AG04450 (cell line): Measurements from ENCODE around the gene SPATA25. TPM values are rescaled to one million over a fixed set of nuclear protein-coding genes. Genes with fewer than 3 reads are reported as not detected.

Experiments used
- CTCF ChIA-PET: fragments of 300-600, 350-600 bp; formaldehyde crosslinking; extraction: SDS; loops from one replicate; lab custom pipeline; 2022; ENCODE audit warnings: antibody characterized with exemption, inconsistent platforms; lab: Charles Lee
- POLR2A ChIA-PET: fragments of 350-600 bp; formaldehyde crosslinking; extraction: SDS; loops from one replicate; lab custom pipeline; 2021; ENCODE audit warnings: antibody characterized with exemption, inconsistent platforms; lab: Yijun Ruan, JAX
- DNase-seq: peaks from one replicate; pipeline ENCODE4 v3.0.0-alpha.2; 2011; ENCODE audit warnings: low read depth, low spot score
- H3K27ac ChIP-seq: one replicate; pipeline ENCODE4 v1.5.1; 2012; ENCODE audit warnings: low read depth, low read length, control low read depth
- H3K27me3 ChIP-seq: one replicate; pipeline ENCODE4 v1.6.0; 2012; ENCODE audit warnings: low read length; ENCODE audit not compliant: control insufficient read depth, insufficient read depth
- H3K4me3 ChIP-seq: 2 replicates; pipeline ENCODE4 v1.5.1; 2011; ENCODE audit warnings: mild to moderate bottlenecking, low read depth, low read length, control low read depth
- H3K9me3 ChIP-seq: 2 replicates; pipeline ENCODE4 v1.5.1; 2012; ENCODE audit warnings: low read length; ENCODE audit not compliant: control insufficient read depth, insufficient read depth
- CTCF ChIP-seq: IDR thresholded peaks from 2 replicates; pipeline ENCODE4 v1.5.1; 2011; ENCODE audit warnings: low read depth, low read length, control low read depth, inconsistent platforms
- polyA plus RNA-seq: library from polyadenylated mRNA; depleted of rRNA; stranded (reverse); fragments of >200 nt; gene quantifications from 2 replicates; pipeline ENCODE4 v1.2.3, GENCODE V29; 2011

Gene SPATA25
- polyA plus RNA-seq, 1 experiment: 0.50 TPM

GRCh38 chr20:45886590-45887345 lies 654 bp downstream of the SPATA25 start:
- Histone ChIP-seq H3K4me3 (no peak overlapping the region), H3K27ac (no peak overlapping the region), H3K9me3 (no peaks in the 10 kb centered on the region; the same call in 1 of the 2 replicates), H3K27me3 (no peaks in the 10 kb centered on the region)
- DNase-seq: no peak
- CTCF ChIA-PET: no interaction called here
- TF ChIP-seq CTCF: no peak
- POLR2A ChIA-PET: no interaction called here

DNA sequence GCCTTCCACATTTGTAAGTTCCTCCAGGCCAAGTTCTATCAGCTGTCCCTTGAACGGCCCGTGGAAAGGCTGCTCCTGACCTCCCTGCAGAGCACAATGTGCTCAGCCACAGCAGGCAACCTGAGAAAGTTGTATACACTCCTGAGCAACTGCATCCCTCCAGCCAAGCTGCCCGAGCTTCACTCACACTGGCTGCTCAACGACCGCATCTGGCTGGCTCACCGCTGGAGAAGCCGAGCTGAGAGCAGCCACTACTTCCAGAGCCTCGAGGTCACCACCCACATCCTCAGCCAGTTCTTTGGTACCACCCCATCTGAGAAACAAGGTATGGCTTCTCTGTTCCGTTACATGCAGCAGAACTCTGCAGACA lies 4.3 kb downstream of the SPATA25 start:
- H3K4me3 ChIP-seq: no peak overlapping the region
- no peak for TF ChIP-seq CTCF
- H3K27me3 ChIP-seq: no peaks in the 10 kb centered on the region
- ChIA-PET POLR2A (no interaction called here), CTCF (interaction anchor here (1.3 to 1.7 kb wide), 2 partner anchors 8 to 87 kb away, joined by 3 to 8 read pairs; no protein-coding TSS in a partner anchor)
- H3K27ac ChIP-seq: no peak overlapping the region
- no peaks in the 10 kb centered on the region for H3K9me3 ChIP-seq
- no peak for DNase-seq

GRCh38 chr20:45882469-45883099 lies 4.8 kb downstream of the SPATA25 start:
- no peak for DNase-seq
- H3K27me3 ChIP-seq: no peaks in the 10 kb centered on the region
- no peak overlapping the region for H3K27ac ChIP-seq
- ChIA-PET POLR2A (no interaction called here), CTCF (interaction anchor here (1.3 to 1.7 kb wide), 3 partner anchors 9 to 88 kb away, joined by 3 to 8 read pairs (median 8); no protein-coding TSS in a partner anchor)
- H3K4me3 ChIP-seq: no peak overlapping the region
- TF ChIP-seq CTCF: no peak
- H3K9me3 ChIP-seq: no peaks in the 10 kb centered on the region

DNA sequence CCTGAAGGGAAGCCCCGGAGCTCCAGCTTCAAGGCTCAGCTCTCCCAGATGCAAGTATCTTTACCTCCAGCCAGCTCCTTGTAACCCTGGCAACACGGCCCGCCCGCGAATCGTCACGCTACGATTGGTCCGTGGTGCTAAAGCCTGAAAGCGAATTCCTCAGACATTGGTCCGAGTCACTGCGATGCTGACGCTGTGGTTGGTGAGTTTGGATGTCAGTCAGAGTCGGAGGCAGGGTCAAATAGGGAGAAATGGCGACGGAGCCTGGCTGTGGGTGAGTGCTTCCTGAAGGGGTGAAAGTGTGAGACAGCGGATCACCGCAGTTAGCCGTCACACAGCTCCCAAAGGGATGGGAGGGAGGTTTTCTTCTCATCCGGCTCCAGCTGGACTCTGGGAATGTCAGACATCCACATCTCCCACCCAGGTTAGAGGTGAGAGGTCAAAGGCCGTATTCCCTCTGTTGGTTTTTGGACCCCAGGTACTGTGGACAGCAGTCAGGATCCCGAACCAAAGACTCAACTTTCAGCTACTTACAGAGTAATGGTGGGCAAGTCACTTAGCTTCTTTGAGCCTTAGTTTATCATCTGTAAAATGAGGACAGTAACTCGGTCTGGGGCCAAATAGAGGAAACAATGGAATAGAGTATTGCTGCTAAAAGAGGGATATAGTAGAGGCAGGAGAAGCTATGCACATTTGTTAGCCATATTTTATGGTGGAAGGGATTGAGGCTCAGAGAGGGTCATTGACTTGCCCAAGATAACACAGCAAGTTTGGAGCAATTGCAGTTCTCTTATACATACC lies 6.2 kb downstream of the SPATA25 start, which contains the start of gene ZSWIM1:
Gene ZSWIM1 (plus strand): TSS at position 240 of the 801 bp plus-strand sequence. CDS start 1,366 bp downstream, outside the sequence.
- Histone ChIP-seq H3K27ac (peak within 1 kb of the TSS; percentile 21), H3K9me3 (no peaks in the 10 kb centered on the region), H3K4me3 (peak within 1 kb of the TSS; percentile 96), H3K27me3 (no peaks in the 10 kb centered on the region)
- ChIA-PET CTCF (interaction anchor here (0.7 to 2.5 kb wide), 5 partner anchors 9 to 89 kb away, joined by 3 to 19 read pairs (median 8); no protein-coding TSS in a partner anchor), POLR2A (interaction anchor here (0.6 to 1.8 kb wide), 11 partner anchors 9 to 102 kb away, joined by 3 to 16 read pairs (median 3); partner anchors contain the start of genes ACOT8, CTSA, NEURL2 and UBE2C)
- peak; percentile 98 for DNase-seq
- TF ChIP-seq CTCF: no peak
